ENCODE data around the gene ORC6. TPM values are rescaled to one million over a fixed set of nuclear protein-coding genes. Genes with fewer than 3 reads are reported as not detected.
A peak's percentile ranks its signal among the peaks of the same experiment; 100 is the strongest.

ORC6 gene
- total and polyA plus RNA-seq, 9 of the 15 experiments (the other 6 are each of a cell fraction or from before 2014, with no cell fraction given): 18.7 to 71.4 (median 47.0) TPM

DNA sequence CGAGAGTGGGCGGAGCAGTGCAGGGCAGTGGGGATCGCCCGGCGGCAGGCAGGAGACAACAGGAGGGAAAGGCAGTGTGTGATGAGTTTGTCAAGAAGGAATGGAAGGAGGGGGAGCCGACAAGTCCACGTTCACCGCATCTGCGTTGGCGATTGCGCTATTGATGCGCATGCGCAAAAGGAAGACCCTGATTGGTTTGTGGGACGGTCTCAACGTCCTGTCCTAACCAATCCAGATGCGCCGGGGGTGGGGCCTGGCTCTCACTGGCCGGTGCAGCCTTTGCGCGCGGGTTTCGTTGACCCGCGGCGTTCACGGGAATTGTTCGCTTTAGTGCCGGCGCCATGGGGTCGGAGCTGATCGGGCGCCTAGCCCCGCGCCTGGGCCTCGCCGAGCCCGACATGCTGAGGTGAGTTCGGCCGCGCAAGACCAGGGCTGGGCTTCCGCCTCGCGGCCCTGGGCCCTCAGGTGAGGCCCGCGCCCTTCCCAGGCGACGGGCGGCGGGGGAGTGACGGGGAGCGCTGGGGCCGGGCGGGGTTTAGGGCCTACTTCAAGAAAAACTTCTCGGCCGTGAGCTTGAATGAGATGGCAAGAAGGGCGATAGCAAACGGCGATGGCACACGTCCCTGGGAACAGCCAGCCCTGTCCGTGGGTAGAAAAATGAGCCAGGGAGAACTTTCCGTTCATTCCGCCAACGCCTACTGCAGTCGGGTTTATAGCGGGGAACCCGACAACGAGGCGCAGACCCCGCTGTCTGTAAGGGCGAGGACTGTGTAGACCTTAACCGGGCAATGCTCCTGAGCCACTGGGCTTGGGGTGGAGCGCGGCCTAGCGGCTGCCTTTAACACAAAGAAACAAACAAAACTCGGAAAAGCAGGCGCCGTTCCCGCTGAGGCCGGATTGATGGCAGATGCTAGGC, at the start of gene ORC6 (continued):
- TF ChIP-seq CUX1 (CRISPR knock-in tag; IDR thresholded peaks at IDR 0.05) (no peak), TAF7 (tag; IDR thresholded peaks at IDR 0.05) (no peak), HDAC6 (IDR thresholded peaks at IDR 0.05; ENCODE audit: low read depth, low read length) (no peak), PRMT5 (CRISPR knock-in tag; IDR thresholded peaks at IDR 0.05) (no peak), MIER1 (IDR thresholded peaks at IDR 0.05; ENCODE audit: low read depth) (no peak), TCF7 (IDR thresholded peaks at IDR 0.05; ENCODE audit: borderline replicate concordance) (no peak), SRSF1 (IDR thresholded peaks at IDR 0.05; ENCODE audit: low read depth, low read length) (no peak), ZNF444 (CRISPR knock-in tag; IDR thresholded peaks at IDR 0.05) (no peak), TFE3 (CRISPR knock-in tag; IDR thresholded peaks at IDR 0.05) (no peak), NUFIP1 (IDR thresholded peaks at IDR 0.05; ENCODE audit: partially characterized antibody) (no peak), ZNF785 (CRISPR knock-in tag; IDR thresholded peaks at IDR 0.05) (no peak), CHAMP1 (IDR thresholded peaks at IDR 0.05) (no peak), ZNF232 (CRISPR knock-in tag; IDR thresholded peaks at IDR 0.05) (peak; percentile 82; the same call in 1 of the 2 replicates), TFAM (CRISPR knock-in tag; conservative IDR thresholded peaks at IDR 0.05) (no peak), ELF2 (CRISPR knock-in tag; IDR thresholded peaks at IDR 0.05) (no peak), PREB (CRISPR knock-in tag; IDR thresholded peaks at IDR 0.05) (no peak), ZNF764 (CRISPR knock-in tag; IDR thresholded peaks at IDR 0.05; ENCODE audit: low read depth) (no peak), ZKSCAN3 (CRISPR knock-in tag; IDR thresholded peaks at IDR 0.05) (no peak)
